Lower lobe of right lung (tissue), 2 donors: Measurements from ENCODE around the gene USP21. TPM values are rescaled to one million over a fixed set of nuclear protein-coding genes. Genes with fewer than 3 reads are reported as not detected.

Source experiments
- ATAC-seq, 2 donors: fragments of 200-7000 bp; cut with Tn5 transposase; one replicate each; pipeline ENCODE4 v1.9.1; 2020 to 2022; ENCODE audit warnings: mild to moderate bottlenecking in 2 of 2, moderate library complexity in 2 of 2
- DNase-seq: peaks from one replicate; pipeline ENCODE4 v3.0.0-alpha.2; 2020
- H3K27ac ChIP-seq: fragments of 200-600 bp; one replicate; pipeline ENCODE4 v1.8.0; 2022
- H3K27me3 ChIP-seq: fragments of 200-600 bp; one replicate; pipeline ENCODE4 v1.8.0; 2022; ENCODE audit warnings: low read depth
- H3K36me3 ChIP-seq: fragments of 200-600 bp; one replicate; pipeline ENCODE4 v1.8.0; 2022; ENCODE audit warnings: mild to moderate bottlenecking
- H3K4me1 ChIP-seq: fragments of 200-600 bp; one replicate; pipeline ENCODE4 v1.8.0; 2022
- H3K4me3 ChIP-seq: fragments of 200-600 bp; one replicate; pipeline ENCODE4 v1.8.0; 2022; ENCODE audit warnings: mild to moderate bottlenecking
- H3K9me3 ChIP-seq: fragments of 200-600 bp; one replicate; pipeline ENCODE4 v1.8.0; 2022
- CTCF ChIP-seq: fragments of 200-600 bp; IDR thresholded peaks from one replicate; pipeline ENCODE4 v1.8.0; 2022; ENCODE audit warnings: antibody characterized with exemption, mild to moderate bottlenecking
- intact Hi-C: fragments of 100-400 bp; cut with DNase I; formaldehyde crosslinking; loops from one replicate; pipeline ENCODE4 v1.11.0; 2022
- total RNA-seq: library from RNA; stranded (reverse); fragmentation: NEBNext Ultra II Directional; extraction: Animal tissue kit (Norgen Biotek cat#: 25700); gene quantifications from one replicate; pipeline ENCODE4 v1.2.1, GENCODE V29; 2021
- donor health status: DM: no; HTN: yes; CAD: no; lungs with severe emphysema.

USP21 gene
- total RNA-seq, 1 donor from 2014 or later, result 32.2 TPM

DNA sequence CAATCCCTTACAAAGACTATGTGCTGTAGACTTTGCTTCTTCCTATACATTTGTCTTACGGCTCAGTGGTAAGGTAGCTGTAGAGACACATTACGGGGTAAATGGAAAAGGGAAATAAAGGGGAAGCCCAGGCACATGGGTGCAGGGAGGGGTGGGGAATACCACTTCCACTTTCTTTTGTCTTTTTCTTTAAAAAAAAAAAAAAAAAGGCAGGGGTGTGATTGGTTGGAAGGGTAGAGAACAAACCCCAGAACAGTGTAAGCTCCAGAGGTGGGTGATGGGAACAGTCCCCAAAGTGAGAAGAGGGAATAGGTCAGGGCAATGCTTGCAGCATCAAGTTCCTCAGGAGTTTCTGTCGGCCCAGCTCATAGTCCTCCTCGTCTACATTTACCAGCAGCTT lies 37.5 kb upstream of the USP21 start:
- peaks cover 54% of the 10 kb centered on the region for H3K4me1 ChIP-seq
- no peak overlapping the region for H3K27ac ChIP-seq
- intact Hi-C loops, result no loop called here
- no peak overlapping the region for H3K4me3 ChIP-seq
- no peak for DNase-seq
- H3K9me3 ChIP-seq, result no peaks in the 10 kb centered on the region
- peak in 1 of 2 donors; percentile 57 for ATAC-seq
- H3K36me3 ChIP-seq, result peaks cover 76% of the 10 kb centered on the region
- TF ChIP-seq CTCF, result no peak
- no peaks in the 10 kb centered on the region for H3K27me3 ChIP-seq

- ATAC-seq, result no peak
- no peak for TF ChIP-seq CTCF
- intact Hi-C loops, result no loop called here
- Histone ChIP-seq H3K4me1 (peaks cover 61% of the 10 kb centered on the region), H3K27ac (no peak overlapping the region), H3K9me3 (no peaks in the 10 kb centered on the region), H3K4me3 (no peak overlapping the region), H3K36me3 (peaks cover 87% of the 10 kb centered on the region), H3K27me3 (no peaks in the 10 kb centered on the region)
- DNase-seq, result peak; percentile 57
Observed at GRCh38 chr1:161122967-161123366, 36.3 kb upstream of the USP21 start.

DNA sequence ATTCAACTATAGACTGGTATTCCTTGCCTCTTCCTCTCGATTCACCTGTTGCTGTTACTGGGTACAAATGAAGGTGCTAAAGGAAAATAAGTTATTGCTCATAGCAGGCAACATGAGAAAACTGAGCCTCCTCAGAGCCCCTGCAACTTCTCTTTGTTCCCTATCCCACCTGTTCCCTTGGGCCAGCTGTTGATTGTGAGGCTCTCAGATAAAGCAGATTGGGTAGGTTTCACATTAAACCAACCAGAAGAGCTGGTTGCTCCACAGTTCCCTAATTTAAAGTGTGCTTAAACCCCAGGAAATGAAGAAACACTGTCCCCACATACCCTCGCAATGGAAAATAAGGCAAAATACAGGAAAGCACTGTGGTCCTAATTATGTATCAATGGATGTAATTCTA lies 31.7 kb upstream of the USP21 start:
- no peaks in the 10 kb centered on the region for H3K27me3 ChIP-seq

GRCh38 chr1:161128591-161129420 lies 30.5 kb upstream of the USP21 start:
- H3K27me3 ChIP-seq, result no peaks in the 10 kb centered on the region
- no peak overlapping the region for H3K27ac ChIP-seq
- no peak overlapping the region for H3K4me3 ChIP-seq
- TF ChIP-seq CTCF, result no peak
- H3K36me3 ChIP-seq, result peaks cover 55% of the 10 kb centered on the region
- intact Hi-C loops, result no loop called here
- no peak for ATAC-seq
- H3K4me1 ChIP-seq, result peaks cover 53% of the 10 kb centered on the region
- no peak for DNase-seq
- no peaks in the 10 kb centered on the region for H3K9me3 ChIP-seq

More for the DNA sequence above, 31.7 kb upstream of the USP21 start:
- ATAC-seq (no peak), DNase-seq (no peak)
- intact Hi-C loops, result no loop called here
- peaks cover 52% of the 10 kb centered on the region for H3K4me1 ChIP-seq
- peaks cover 67% of the 10 kb centered on the region for H3K36me3 ChIP-seq
- no peak overlapping the region for H3K4me3 ChIP-seq
- H3K27ac ChIP-seq, result peak overlapping the region; percentile 25
- H3K9me3 ChIP-seq, result no peaks in the 10 kb centered on the region
- TF ChIP-seq CTCF, result no peak

GRCh38 chr1:161130266-161130665 lies 29.0 kb upstream of the USP21 start:
- Histone ChIP-seq H3K36me3 (peaks cover 40% of the 10 kb centered on the region), H3K9me3 (no peaks in the 10 kb centered on the region), H3K27ac (no peak overlapping the region), H3K4me1 (peaks cover 60% of the 10 kb centered on the region), H3K4me3 (no peak overlapping the region), H3K27me3 (no peaks in the 10 kb centered on the region)
- DNase-seq (no peak), ATAC-seq (no peak)
- intact Hi-C loops, result no loop called here
- TF ChIP-seq CTCF, result no peak
